H1 (cell line): ENCODE results near the gene HMCN2. TPM values are rescaled to one million over a fixed set of nuclear protein-coding genes. Genes with fewer than 3 reads are reported as not detected.

Source experiments
- CTCF ChIA-PET: fragments of 300-600 bp; sonication (Branson Sonifier 250); formaldehyde crosslinking; loops from one replicate; lab custom pipeline; 2021; ENCODE audit not compliant: partially characterized antibody; lab: Charles Lee
- POLR2A ChIA-PET: fragments of 300-600 bp; sonication (Branson Sonifier 250); formaldehyde crosslinking; loops from one replicate; lab custom pipeline; 2021; ENCODE audit warnings: inconsistent platforms; ENCODE audit not compliant: partially characterized antibody; lab: Charles Lee
- DNase-seq, 2 experiments: peaks; one replicate each; pipeline versions ENCODE4 v3.0.0 to v3.0.0-alpha.2; 2010 to 2022; ENCODE audit warnings: low spot score in 2 of 2, low read depth in 1 of 2, mixed read lengths in 1 of 2
- FAIRE-seq: peaks from 2 replicates; lab custom pipeline; 2011; peaks lifted over from hg19 to GRCh38; lab: Jason Lieb, UNC
- H2AFZ ChIP-seq: 2 replicates; pipeline ENCODE4 v1.8.1; 2012; ENCODE audit warnings: low read length, inconsistent platforms
- H2AK5ac ChIP-seq: 2 replicates; pipeline ENCODE4 v1.6.1; 2013; ENCODE audit warnings: low read depth, low read length
- H2BK120ac ChIP-seq: replicated peaks from 2 replicates; pipeline ENCODE3; 2013; ENCODE audit warnings: low read depth, low read length, inconsistent platforms
- H2BK12ac ChIP-seq: 2 replicates; pipeline ENCODE4 v1.6.1; 2013; ENCODE audit warnings: low read depth, low read length
- H2BK15ac ChIP-seq: 2 replicates; pipeline ENCODE4 v1.6.1; 2013; ENCODE audit warnings: low read length
- H2BK20ac ChIP-seq: 2 replicates; pipeline ENCODE4 v1.6.1; 2013; ENCODE audit warnings: low read length
- H2BK5ac ChIP-seq: 2 replicates; pipeline ENCODE4 v1.6.1; 2013; ENCODE audit warnings: low read depth, low read length
- H3K14ac ChIP-seq: 2 replicates; pipeline ENCODE4 v1.6.1; 2013; ENCODE audit warnings: inconsistent platforms; ENCODE audit not compliant: insufficient read length
- H3K18ac ChIP-seq: 2 replicates; pipeline ENCODE4 v1.6.1; 2013; ENCODE audit warnings: low read length; ENCODE audit errors: extremely low read depth
- H3K23ac ChIP-seq: 2 replicates; pipeline ENCODE4 v1.6.1; 2013; ENCODE audit warnings: inconsistent platforms; ENCODE audit not compliant: insufficient read length
- H3K23me2 ChIP-seq: 2 replicates; pipeline ENCODE4 v1.6.1; 2013; ENCODE audit warnings: low read depth, low read length
- H3K27ac ChIP-seq: 2 replicates; pipeline ENCODE4 v1.6.1; 2011; ENCODE audit warnings: low read depth, low read length, inconsistent platforms
- H3K27me3 ChIP-seq, 4 experiments: replicated peaks in 1 of 4; 1 replicate in 1 of 4; 2 replicates in 3 of 4; pipeline versions ENCODE4 v1.6.1 to v1.8.1; 2011 to 2013; ENCODE audit warnings: low read length in 3 of 4, mild to moderate bottlenecking in 3 of 4, inconsistent platforms in 2 of 4, mixed read lengths in 2 of 4, moderate library complexity in 1 of 4; ENCODE audit not compliant: control insufficient read depth in 3 of 4, insufficient read depth in 3 of 4; ENCODE audit errors: extremely low read depth in 1 of 4
- H3K36me3 ChIP-seq, 4 experiments: 2 replicates each; pipeline versions ENCODE4 v1.6.1 to v1.8.1; 2011 to 2013; ENCODE audit warnings: mild to moderate bottlenecking in 4 of 4, low read length in 3 of 4, moderate library complexity in 2 of 4, control low read depth in 1 of 4, inconsistent platforms in 1 of 4; ENCODE audit not compliant: insufficient read depth in 4 of 4, control insufficient read depth in 2 of 4
- H3K4ac ChIP-seq: replicated peaks from 2 replicates; pipeline ENCODE3; 2013; ENCODE audit warnings: low read length, low read depth, mixed read lengths, inconsistent platforms; ENCODE audit not compliant: insufficient read length
- H3K4me1 ChIP-seq, 4 experiments: replicated peaks in 1 of 4; 1 replicate in 1 of 4; 2 replicates in 3 of 4; pipeline versions ENCODE4 v1.6.1 to v1.8.1; 2011 to 2013; ENCODE audit warnings: low read length in 3 of 4, inconsistent platforms in 2 of 4, mixed read lengths in 1 of 4; ENCODE audit not compliant: insufficient read depth in 4 of 4, control insufficient read depth in 3 of 4
- H3K4me2 ChIP-seq, 2 experiments: 2 replicates each; pipeline versions ENCODE4 v1.6.1 to v1.8.1; 2011 to 2013; ENCODE audit warnings: low read depth in 2 of 2, low read length in 2 of 2, control low read depth in 1 of 2, inconsistent platforms in 1 of 2, mild to moderate bottlenecking in 1 of 2; ENCODE audit not compliant: insufficient read depth in 1 of 2
- H3K4me3 ChIP-seq, 4 experiments: fragments of 200-600, 300-600 bp in 1 of 4; sonication (generic), shearing (Covaris generic), sonication (Bioruptor Twin) in 1 of 4; 2 replicates each; pipeline versions ENCODE4 v1.5.1 to v1.8.1; 2011 to 2016; ENCODE audit warnings: low read length in 4 of 4, low read depth in 3 of 4, control low read depth in 2 of 4, inconsistent platforms in 2 of 4, mild to moderate bottlenecking in 2 of 4, mixed read lengths in 1 of 4, moderate library complexity in 1 of 4; ENCODE audit not compliant: insufficient read depth in 2 of 4; ENCODE audit errors: extremely low read depth in 1 of 4
- H3K56ac ChIP-seq: replicated peaks from 2 replicates; pipeline ENCODE3; 2013; ENCODE audit warnings: low read depth, mild to moderate bottlenecking, mixed read lengths, low read length, inconsistent platforms; ENCODE audit not compliant: insufficient read length
- H3K79me1 ChIP-seq: 2 replicates; pipeline ENCODE4 v1.6.1; 2013; ENCODE audit warnings: low read depth, low read length, control low read depth
- H3K79me2 ChIP-seq, 2 experiments: 2 replicates each; pipeline versions ENCODE4 v1.6.1 to v1.8.1; 2012 to 2013; ENCODE audit warnings: low read length in 2 of 2, mild to moderate bottlenecking in 2 of 2, inconsistent platforms in 1 of 2; ENCODE audit not compliant: insufficient read depth in 2 of 2, control insufficient read depth in 1 of 2
- H3K9ac ChIP-seq, 4 experiments: replicated peaks in 1 of 4; 1 replicate in 1 of 4; 2 replicates in 3 of 4; pipeline versions ENCODE4 v1.6.1 to v1.8.1; 2011 to 2013; ENCODE audit warnings: low read depth in 3 of 4, low read length in 3 of 4, control low read depth in 2 of 4, mild to moderate bottlenecking in 2 of 4, moderate library complexity in 2 of 4, inconsistent platforms in 1 of 4; ENCODE audit errors: extremely low read depth in 1 of 4
- H3K9me3 ChIP-seq, 2 experiments: 2 replicates each; pipeline versions ENCODE4 v1.6.1 to v1.8.1; 2012 to 2013; ENCODE audit warnings: mild to moderate bottlenecking in 2 of 2, moderate library complexity in 2 of 2, control low read depth in 1 of 2, inconsistent platforms in 1 of 2, low read depth in 1 of 2, low read length in 1 of 2, mixed read lengths in 1 of 2; ENCODE audit not compliant: insufficient read depth in 2 of 2
- H4K20me1 ChIP-seq, 2 experiments: replicated peaks in 1 of 2; 2 replicates each; pipeline versions ENCODE3 to v1.8.1; 2011 to 2013; ENCODE audit warnings: inconsistent platforms in 2 of 2, low read length in 2 of 2, mild to moderate bottlenecking in 1 of 2; ENCODE audit not compliant: insufficient read depth in 2 of 2, control insufficient read depth in 1 of 2
- H4K5ac ChIP-seq: 2 replicates; pipeline ENCODE4 v1.6.1; 2013; ENCODE audit warnings: low read length, low read depth, mixed read lengths, inconsistent platforms; ENCODE audit not compliant: insufficient read length
- H4K8ac ChIP-seq: 2 replicates; pipeline ENCODE4 v1.8.0; 2013; ENCODE audit warnings: mild to moderate bottlenecking, moderate library complexity, low read length, inconsistent platforms; ENCODE audit not compliant: insufficient read depth; ENCODE audit errors: extremely low read depth
- H4K91ac ChIP-seq: replicated peaks from 2 replicates; pipeline ENCODE3; 2013; ENCODE audit warnings: low read length, mixed read lengths, inconsistent platforms; ENCODE audit not compliant: insufficient read length
- ATF3 ChIP-seq: IDR thresholded peaks from 2 replicates; pipeline ENCODE4 v1.6.1; 2011; ENCODE audit warnings: low read depth, mild to moderate bottlenecking, low read length; ENCODE audit not compliant: insufficient read depth
- BRCA1 ChIP-seq: IDR thresholded peaks from 2 replicates; pipeline ENCODE4 v1.6.1; 2012; ENCODE audit warnings: low read depth, low read length, improper control_type of control experiment
- CBX8 ChIP-seq: fragments of 300-800, 300-1000 bp; sonication (generic); IDR thresholded peaks from 2 replicates; pipeline ENCODE4 v1.7.1; 2016; ENCODE audit warnings: low read depth, low read length, borderline replicate concordance
- CTBP2 ChIP-seq: IDR thresholded peaks from 2 replicates; pipeline ENCODE4 v1.7.0; 2011; ENCODE audit warnings: borderline replicate concordance, mild to moderate bottlenecking, moderate library complexity, mixed read lengths, low read length; ENCODE audit not compliant: insufficient read depth, insufficient read length
- E2F6 ChIP-seq: IDR thresholded peaks from 2 replicates; pipeline ENCODE4 v1.6.1; 2012; ENCODE audit warnings: inconsistent platforms
- EGR1 ChIP-seq: IDR thresholded peaks from 2 replicates; pipeline ENCODE4 v1.6.1; 2011; ENCODE audit warnings: low read depth, low read length, borderline replicate concordance
- MAFK ChIP-seq: IDR thresholded peaks from 2 replicates; pipeline ENCODE4 v1.6.1; 2012; ENCODE audit warnings: low read depth, mild to moderate bottlenecking, improper control_type of control experiment, low read length
- POLR2A ChIP-seq, 2 experiments: IDR thresholded peaks; 1 replicate in 1 of 2; 2 replicates in 1 of 2; pipeline ENCODE4 v1.6.1; 2011; ENCODE audit warnings: low read depth in 2 of 2, low read length in 2 of 2, mild to moderate bottlenecking in 2 of 2; ENCODE audit errors: control extremely low read depth in 1 of 2
- YY1 ChIP-seq: IDR thresholded peaks from 2 replicates; pipeline ENCODE4 v1.6.1; 2011; ENCODE audit warnings: low read depth, mild to moderate bottlenecking, low read length
- WGBS, 2 experiments: shearing (Covaris generic) in 1 of 2; methylation state at CpG; one replicate each; pipeline versions ENCODE4 v1.1.6 to v1.1.7; 2013 to 2015; ENCODE audit warnings: low lambda C conversion rate in 2 of 2, mixed read lengths in 2 of 2, inconsistent platforms in 1 of 2, low coverage in 1 of 2, missing lambda C conversion rate in 1 of 2; ENCODE audit not compliant: insufficient replicate concordance in 2 of 2, insufficient coverage in 1 of 2, insufficient read length in 1 of 2; ENCODE audit errors: extremely low coverage in 1 of 2, missing lambda C conversion rate in 1 of 2; 5-methylcytosine and 5-hydroxymethylcytosine counted together
- polyA plus RNA-seq, 7 experiments: library from polyadenylated mRNA; depleted of rRNA in 3 of 7; stranded (reverse) in 5 of 7; unstranded in 2 of 7; fragments of >200 nt in 5 of 7; fragments of 200-250 nt in 2 of 7; gene quantifications; 1 replicate in 5 of 7; 2 replicates in 1 of 7; 4 replicates in 1 of 7; pipeline versions ENCODE4 v1.2.1 to v1.2.3, GENCODE V29; 2011 to 2013; ENCODE audit warnings: missing spikeins in 2 of 7, mixed read lengths in 2 of 7
- total RNA-seq: library from RNA; stranded (reverse); fragmentation: NEBNext Ultra II Directional; extraction: Animal tissue kit (Norgen Biotek cat#: 25700); gene quantifications from 2 replicates; pipeline ENCODE4 v1.2.1, GENCODE V29; 2021
- TF ChIP-seq, protein P1 (sequence below): IDR thresholded peaks from 2 replicates; pipeline ENCODE4 v1.6.1; 2011; ENCODE audit warnings: low read length, improper control_type of control experiment
- TF ChIP-seq, protein P2 (sequence below): IDR thresholded peaks from 2 replicates; pipeline ENCODE4 v1.6.1; 2012; ENCODE audit warnings: inconsistent platforms

The HMCN2 gene
- total and polyA plus RNA-seq, 2 of the 8 experiments (the other 6 are each of a cell fraction or from before 2014, with no cell fraction given): 5.0 to 9.1 TPM

GRCh38 chr9:130478152-130478551 lies 212.6 kb downstream of the HMCN2 start:
- H2BK15ac ChIP-seq: no peak overlapping the region
- H3K23ac ChIP-seq: no peak overlapping the region
- H3K4ac ChIP-seq: no peak overlapping the region
- FAIRE-seq (no peak), DNase-seq (no peak)
- H2AFZ ChIP-seq: no peak overlapping the region
- H3K14ac ChIP-seq: no peak overlapping the region
- no peaks in the 10 kb centered on the region for H3K79me1 ChIP-seq
- peaks cover 2 to 3% of the 10 kb centered on the region in 2 experiments for H4K20me1 ChIP-seq
- H3K4me2 ChIP-seq: no peak overlapping the region
- H3K79me2 ChIP-seq: no peaks in the 10 kb centered on the region
- H3K23me2 ChIP-seq: 0 out of 2 replicates have a peak, but pooled peaks cover 3% of the 10 kb centered on the region
- H2BK5ac ChIP-seq: no peak overlapping the region
- no peak overlapping the region for H2BK20ac ChIP-seq
- no peak overlapping the region for H3K27ac ChIP-seq
- H4K8ac ChIP-seq: no peak overlapping the region
- H3K36me3 ChIP-seq: peaks cover 0 to 17% (median 3%) of the 10 kb centered on the region in 4 experiments; a peak in 3 of 8 replicates
- H3K27me3 ChIP-seq: no peaks in the 10 kb centered on the region
- no peak overlapping the region for H3K18ac ChIP-seq
- POLR2A ChIA-PET: interaction anchor here (1.5 kb wide), 1 partner anchor 8 kb away, joined by 4 read pairs; no protein-coding TSS in a partner anchor
- no peaks in the 10 kb centered on the region for H3K9me3 ChIP-seq
- H2BK120ac ChIP-seq: no peak overlapping the region
- no peak overlapping the region for H2AK5ac ChIP-seq
- no peak overlapping the region for H3K56ac ChIP-seq
- H2BK12ac ChIP-seq: no peak overlapping the region
- H4K91ac ChIP-seq: no peak overlapping the region
- no peak overlapping the region for H3K9ac ChIP-seq
- no peak overlapping the region for H4K5ac ChIP-seq
- CTCF ChIA-PET: interaction anchor here (0.7 to 13.0 kb wide), 3 partner anchors 15 to 204 kb away, joined by 4 to 136 read pairs (median 4); no protein-coding TSS in a partner anchor
- peaks cover 0 to 14% (median 8%) of the 10 kb centered on the region in 4 experiments; a peak in 6 of 7 replicates for H3K4me1 ChIP-seq
- 93% methylated on average over 7 of the region's 9 CpGs; no CpG with 5 or more reads in 1 of the 2 experiments for WGBS, 2 experiments
- no peak overlapping the region for H3K4me3 ChIP-seq
- TF ChIP-seq CTBP2 (no peak), BRCA1 (no peak), CBX8 (no peak), MAFK (no peak), POLR2A (IDR thresholded peaks at IDR 0.05; ENCODE audit: control extremely low read depth in 1 of 2, low read depth in 2 of 2, low read length in 2 of 2) (no peak), YY1 (no peak), E2F6 (no peak), EGR1 (no peak), ATF3 (no peak)
- TF ChIP-seq, protein P1, sequence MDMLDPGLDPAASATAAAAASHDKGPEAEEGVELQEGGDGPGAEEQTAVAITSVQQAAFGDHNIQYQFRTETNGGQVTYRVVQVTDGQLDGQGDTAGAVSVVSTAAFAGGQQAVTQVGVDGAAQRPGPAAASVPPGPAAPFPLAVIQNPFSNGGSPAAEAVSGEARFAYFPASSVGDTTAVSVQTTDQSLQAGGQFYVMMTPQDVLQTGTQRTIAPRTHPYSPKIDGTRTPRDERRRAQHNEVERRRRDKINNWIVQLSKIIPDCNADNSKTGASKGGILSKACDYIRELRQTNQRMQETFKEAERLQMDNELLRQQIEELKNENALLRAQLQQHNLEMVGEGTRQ: no peak
- TF ChIP-seq, protein P2, sequence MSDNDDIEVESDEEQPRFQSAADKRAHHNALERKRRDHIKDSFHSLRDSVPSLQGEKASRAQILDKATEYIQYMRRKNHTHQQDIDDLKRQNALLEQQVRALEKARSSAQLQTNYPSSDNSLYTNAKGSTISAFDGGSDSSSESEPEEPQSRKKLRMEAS: no peak
